Mononuclear cell (primary cell): Measurements from ENCODE around the gene AIF1. TPM values are rescaled to one million over a fixed set of nuclear protein-coding genes. Genes with fewer than 3 reads are reported as not detected.

Experiments
- H3K27me3 ChIP-seq: 2 replicates; pipeline ENCODE4 v1.6.0; 2011; ENCODE audit warnings: low read length, control low read depth; ENCODE audit not compliant: insufficient read depth
- H3K4me1 ChIP-seq: 2 replicates; pipeline ENCODE4 v1.5.1; 2011; ENCODE audit warnings: mild to moderate bottlenecking, low read length, control low read depth; ENCODE audit not compliant: insufficient read depth
- H3K4me3 ChIP-seq: 2 replicates; pipeline ENCODE4 v1.5.1; 2011; ENCODE audit warnings: mild to moderate bottlenecking, low read length, moderate library complexity
- H3K9me3 ChIP-seq: 2 replicates; pipeline ENCODE4 v1.5.1; 2011; ENCODE audit warnings: low read depth, mild to moderate bottlenecking, control low read depth, low read length
- total RNA-seq: library from RNA; depleted of rRNA; stranded (reverse); fragments of >200 nt; gene quantifications from one replicate; pipeline ENCODE4 v1.2.3, GENCODE V29; 2012

The AIF1 gene
- total RNA-seq, 1 donor: 245 TPM

DNA sequence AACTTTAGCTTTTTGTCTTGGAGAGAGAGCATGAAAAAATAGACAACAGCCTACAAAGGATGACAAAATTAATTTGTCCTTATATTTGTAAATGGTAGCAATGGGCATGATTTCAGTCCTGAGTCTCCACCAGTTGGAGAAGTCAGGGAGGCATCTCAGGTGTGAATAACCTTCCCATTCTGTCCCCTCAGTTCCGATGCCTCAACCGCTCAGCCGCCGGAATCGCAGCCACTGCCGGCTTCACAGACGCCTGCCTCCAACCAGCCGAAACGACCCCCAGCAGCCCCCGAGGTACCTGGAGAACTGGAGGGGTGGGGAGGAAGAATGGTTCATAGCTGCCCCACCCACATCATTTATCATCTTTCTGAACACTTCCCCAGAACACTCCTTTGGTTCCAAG, 9.0 kb downstream of the AIF1 start:
- no peak overlapping the region for H3K4me3 ChIP-seq
- no peaks in the 10 kb centered on the region for H3K27me3 ChIP-seq
- peaks cover 31% of the 10 kb centered on the region for H3K4me1 ChIP-seq
- H3K9me3 ChIP-seq: no peaks in the 10 kb centered on the region

DNA sequence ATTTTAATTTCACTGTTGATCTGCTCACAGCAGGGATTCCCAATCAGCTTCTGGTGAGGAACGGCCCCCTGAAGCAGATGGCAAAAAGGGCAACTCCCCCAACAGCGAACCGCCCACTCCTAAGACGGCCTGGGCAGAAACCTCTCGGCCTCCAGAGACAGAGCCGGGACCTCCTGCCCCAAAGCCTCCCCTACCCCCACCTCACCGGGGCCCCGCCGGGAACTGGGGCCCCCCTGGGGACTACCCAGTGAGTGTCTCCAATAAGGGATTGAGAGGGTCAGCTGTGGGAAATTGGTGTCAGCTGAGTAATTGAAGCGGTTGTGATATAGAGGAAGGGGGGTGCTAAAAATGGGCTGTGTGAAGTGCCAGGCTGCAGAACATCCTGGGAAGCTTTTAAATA, 11.9 kb downstream of the AIF1 start:
- Histone ChIP-seq H3K4me1 (peaks cover 15% of the 10 kb centered on the region), H3K27me3 (no peaks in the 10 kb centered on the region), H3K9me3 (no peaks in the 10 kb centered on the region), H3K4me3 (no peak overlapping the region)

DNA sequence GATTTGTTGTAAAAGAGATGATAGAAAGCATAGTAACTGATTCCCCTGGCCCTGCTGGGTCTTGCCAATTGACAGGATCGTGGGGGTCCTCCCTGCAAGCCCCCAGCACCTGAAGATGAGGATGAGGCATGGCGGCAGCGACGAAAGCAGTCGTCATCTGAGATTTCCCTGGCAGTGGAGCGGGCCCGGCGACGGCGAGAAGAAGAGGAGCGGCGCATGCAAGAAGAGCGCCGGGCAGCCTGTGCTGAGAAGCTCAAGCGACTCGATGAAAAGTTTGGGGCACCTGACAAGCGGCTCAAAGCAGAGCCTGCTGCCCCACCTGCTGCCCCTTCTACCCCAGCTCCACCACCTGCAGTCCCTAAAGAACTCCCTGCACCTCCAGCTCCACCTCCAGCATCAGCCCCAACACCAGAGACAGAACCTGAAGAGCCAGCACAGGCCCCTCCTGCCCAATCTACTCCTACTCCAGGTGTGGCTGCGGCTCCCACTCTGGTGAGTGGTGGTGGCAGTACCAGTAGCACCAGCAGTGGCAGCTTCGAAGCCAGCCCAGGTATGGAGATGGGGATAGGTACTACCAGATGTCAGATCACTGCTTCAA, 12.8 kb downstream of the AIF1 start:
- Histone ChIP-seq H3K4me3 (no peak overlapping the region), H3K9me3 (no peaks in the 10 kb centered on the region), H3K27me3 (no peaks in the 10 kb centered on the region), H3K4me1 (peaks cover 7% of the 10 kb centered on the region)

DNA sequence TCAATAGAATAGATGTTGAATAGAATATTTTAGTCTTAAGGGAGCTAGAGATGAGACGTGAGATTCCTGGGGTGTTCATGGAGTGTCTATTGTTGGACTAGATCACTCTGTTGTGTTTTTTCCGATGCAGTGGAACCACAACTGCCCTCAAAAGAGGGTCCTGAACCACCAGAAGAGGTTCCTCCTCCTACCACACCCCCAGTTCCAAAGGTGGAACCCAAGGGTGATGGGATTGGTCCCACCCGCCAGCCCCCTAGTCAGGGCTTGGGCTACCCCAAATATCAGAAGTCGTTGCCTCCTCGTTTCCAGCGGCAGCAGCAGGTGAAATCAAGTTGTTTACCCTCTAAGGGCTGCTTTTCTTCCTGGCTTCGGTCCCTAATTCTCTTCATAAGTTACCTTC, 14.0 kb downstream of the AIF1 start:
- H3K4me1 ChIP-seq: no peaks in the 10 kb centered on the region
- no peak overlapping the region for H3K4me3 ChIP-seq
- no peaks in the 10 kb centered on the region for H3K27me3 ChIP-seq
- no peaks in the 10 kb centered on the region for H3K9me3 ChIP-seq

GRCh38 chr6:31630177-31630934, 15.3 kb downstream of the AIF1 start:
- Histone ChIP-seq H3K4me1 (no peaks in the 10 kb centered on the region), H3K4me3 (no peak overlapping the region), H3K27me3 (no peaks in the 10 kb centered on the region), H3K9me3 (no peaks in the 10 kb centered on the region)

- no peaks in the 10 kb centered on the region for H3K9me3 ChIP-seq
- H3K4me3 ChIP-seq: no peak overlapping the region
- no peaks in the 10 kb centered on the region for H3K27me3 ChIP-seq
- H3K4me1 ChIP-seq: no peaks in the 10 kb centered on the region
Measured at GRCh38 chr6:31631209-31631608, 16.2 kb downstream of the AIF1 start.

DNA sequence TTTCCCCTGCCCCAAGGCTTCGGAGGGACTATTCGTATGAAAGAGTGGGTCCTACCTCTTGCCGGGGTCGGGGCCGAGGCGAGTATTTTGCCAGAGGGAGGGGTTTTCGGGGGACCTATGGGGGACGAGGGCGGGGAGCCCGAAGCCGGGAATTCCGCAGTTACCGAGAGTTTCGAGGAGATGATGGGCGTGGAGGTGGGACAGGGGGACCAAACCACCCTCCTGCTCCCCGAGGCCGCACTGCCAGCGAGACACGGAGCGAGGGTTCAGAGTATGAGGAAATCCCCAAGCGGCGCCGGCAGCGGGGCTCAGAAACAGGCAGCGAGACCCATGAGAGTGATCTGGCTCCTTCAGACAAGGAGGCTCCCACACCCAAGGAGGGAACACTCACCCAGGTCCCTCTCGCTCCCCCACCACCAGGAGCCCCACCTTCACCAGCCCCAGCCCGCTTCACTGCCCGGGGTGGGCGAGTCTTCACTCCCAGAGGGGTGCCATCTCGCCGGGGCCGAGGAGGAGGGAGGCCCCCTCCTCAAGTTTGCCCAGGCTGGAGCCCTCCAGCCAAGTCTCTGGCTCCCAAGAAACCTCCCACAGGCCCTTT, 16.7 kb downstream of the AIF1 start:
- Histone ChIP-seq H3K4me3 (no peak overlapping the region), H3K27me3 (no peaks in the 10 kb centered on the region), H3K4me1 (no peaks in the 10 kb centered on the region), H3K9me3 (no peaks in the 10 kb centered on the region)

DNA sequence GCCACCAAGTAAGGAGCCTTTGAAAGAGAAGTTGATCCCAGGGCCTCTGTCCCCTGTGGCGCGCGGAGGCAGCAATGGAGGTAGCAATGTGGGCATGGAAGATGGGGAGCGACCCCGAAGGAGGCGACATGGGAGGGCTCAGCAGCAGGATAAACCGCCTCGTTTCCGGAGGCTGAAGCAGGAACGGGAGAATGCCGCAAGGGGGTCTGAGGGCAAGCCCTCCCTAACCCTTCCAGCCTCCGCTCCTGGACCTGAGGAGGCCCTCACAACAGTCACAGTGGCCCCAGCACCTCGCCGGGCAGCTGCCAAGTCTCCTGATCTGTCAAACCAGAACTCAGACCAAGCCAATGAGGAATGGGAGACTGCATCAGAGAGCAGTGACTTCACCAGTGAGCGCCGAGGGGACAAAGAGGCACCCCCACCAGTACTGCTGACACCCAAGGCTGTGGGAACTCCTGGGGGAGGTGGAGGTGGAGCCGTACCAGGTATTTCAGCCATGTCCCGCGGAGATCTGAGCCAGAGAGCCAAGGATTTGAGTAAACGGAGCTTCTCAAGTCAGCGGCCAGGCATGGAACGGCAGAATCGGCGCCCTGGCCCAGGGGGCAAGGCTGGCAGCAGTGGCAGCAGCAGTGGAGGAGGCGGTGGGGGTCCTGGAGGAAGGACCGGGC, 17.4 kb downstream of the AIF1 start:
- Histone ChIP-seq H3K4me1 (no peaks in the 10 kb centered on the region), H3K27me3 (no peaks in the 10 kb centered on the region)

DNA sequence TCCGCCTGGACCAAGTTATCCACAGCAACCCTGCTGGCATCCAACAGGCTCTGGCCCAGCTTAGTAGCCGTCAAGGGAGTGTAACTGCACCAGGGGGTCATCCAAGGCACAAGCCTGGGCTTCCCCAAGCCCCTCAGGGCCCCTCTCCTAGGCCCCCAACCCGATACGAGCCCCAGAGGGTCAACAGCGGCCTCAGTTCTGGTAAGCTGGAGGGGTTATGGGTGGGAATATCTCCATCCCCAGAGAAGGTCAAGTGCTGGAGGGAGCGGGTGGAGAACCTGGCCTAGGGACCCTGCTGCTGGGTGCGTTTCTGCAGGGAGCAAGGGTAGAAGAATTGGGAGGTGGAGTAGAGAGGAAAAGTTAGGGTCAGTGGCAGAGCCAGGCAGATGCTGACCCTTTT, 18.4 kb downstream of the AIF1 start:
- H3K9me3 ChIP-seq: no peaks in the 10 kb centered on the region
- H3K27me3 ChIP-seq: no peaks in the 10 kb centered on the region
- no peaks in the 10 kb centered on the region for H3K4me1 ChIP-seq
- H3K4me3 ChIP-seq: no peak overlapping the region

More for the DNA sequence above, 17.4 kb downstream of the AIF1 start:
- Histone ChIP-seq H3K4me3 (no peak overlapping the region), H3K9me3 (no peaks in the 10 kb centered on the region)

- no peaks in the 10 kb centered on the region for H3K4me1 ChIP-seq
- H3K27me3 ChIP-seq: no peaks in the 10 kb centered on the region
- no peak overlapping the region for H3K4me3 ChIP-seq
- no peaks in the 10 kb centered on the region for H3K9me3 ChIP-seq
Measured at GRCh38 chr6:31634131-31634530, 19.1 kb downstream of the AIF1 start.

- no peak overlapping the region for H3K4me3 ChIP-seq
- H3K4me1 ChIP-seq: no peaks in the 10 kb centered on the region
- H3K27me3 ChIP-seq: no peaks in the 10 kb centered on the region
- H3K9me3 ChIP-seq: no peaks in the 10 kb centered on the region
Measured at GRCh38 chr6:31634969-31635575, 20.0 kb downstream of the AIF1 start.

- Histone ChIP-seq H3K27me3 (no peaks in the 10 kb centered on the region), H3K9me3 (no peaks in the 10 kb centered on the region), H3K4me1 (no peaks in the 10 kb centered on the region), H3K4me3 (no peak overlapping the region)
Measured at GRCh38 chr6:31636698-31637596, 21.9 kb downstream of the AIF1 start.

- no peaks in the 10 kb centered on the region for H3K27me3 ChIP-seq
Measured at GRCh38 chr6:31639043-31639442, 24.0 kb downstream of the AIF1 start.

GRCh38 chr6:31639449-31639861, 24.4 kb downstream of the AIF1 start:
- H3K9me3 ChIP-seq: no peaks in the 10 kb centered on the region
- no peak overlapping the region for H3K4me3 ChIP-seq
- H3K27me3 ChIP-seq: no peaks in the 10 kb centered on the region
- H3K4me1 ChIP-seq: no peaks in the 10 kb centered on the region

More at GRCh38 chr6:31639043-31639442, 24.0 kb downstream of the AIF1 start:
- Histone ChIP-seq H3K9me3 (no peaks in the 10 kb centered on the region), H3K4me1 (no peaks in the 10 kb centered on the region), H3K4me3 (no peak overlapping the region)
